A673 (cell line): ENCODE measurements around the gene SNX10. TPM values are rescaled to one million over a fixed set of nuclear protein-coding genes. Genes with fewer than 3 reads are reported as not detected.
A peak's percentile ranks its signal among the peaks of the same experiment; 100 is the strongest.

Experiments
- BruUV-seq: library from RNA; stranded (reverse); fragments of 400-500 nt; replicated peaks from 2 replicates; lab custom pipeline; 2021; lab: Mats Ljungman, UMichigan
- CTCF ChIA-PET: fragments of 300-600 bp; sonication (Branson Sonifier 250); formaldehyde crosslinking; loops from one replicate; lab custom pipeline; 2022; ENCODE audit warnings: antibody characterized with exemption; lab: Charles Lee
- POLR2A ChIA-PET: fragments of 300-600 bp; sonication (Branson Sonifier 250); formaldehyde crosslinking; loops from one replicate; lab custom pipeline; 2022; ENCODE audit warnings: antibody characterized with exemption; ENCODE audit not compliant: low non-redundant PET; lab: Charles Lee
- DNase-seq: peaks from one replicate; pipeline ENCODE4 v3.0.0-alpha.2; 2015; ENCODE audit warnings: low spot score
- H3K27ac ChIP-seq: fragments of 200-600 bp; sonication (generic); 2 replicates; pipeline ENCODE4 v1.5.1; 2016; ENCODE audit warnings: mixed run types, low read depth, mild to moderate bottlenecking, mixed read lengths, antibody characterized with exemption, low read length; ENCODE audit not compliant: poor library complexity, severe bottlenecking
- H3K27me3 ChIP-seq: fragments of 200-600 bp; sonication (generic); replicated peaks from 2 replicates; pipeline ENCODE4 v1.6.1; 2017; ENCODE audit warnings: mixed run types, low read depth, mild to moderate bottlenecking, mixed read lengths, antibody characterized with exemption, low read length; ENCODE audit not compliant: insufficient read depth, poor library complexity
- H3K36me3 ChIP-seq: fragments of 200-600 bp; sonication (generic); 2 replicates; pipeline ENCODE4 v1.6.1; 2016; ENCODE audit warnings: mixed run types, mild to moderate bottlenecking, mixed read lengths, antibody characterized with exemption, low read length; ENCODE audit not compliant: insufficient read depth, poor library complexity, severe bottlenecking
- H3K4me1 ChIP-seq: fragments of 200-600 bp; sonication (generic); 2 replicates; pipeline ENCODE4 v1.6.1; 2017; ENCODE audit warnings: mixed run types, mild to moderate bottlenecking, mixed read lengths, antibody characterized with exemption, low read length; ENCODE audit not compliant: insufficient read depth, poor library complexity, severe bottlenecking
- H3K4me3 ChIP-seq: fragments of 200-600 bp; sonication (generic); 2 replicates; pipeline ENCODE4 v1.5.1; 2016; ENCODE audit warnings: low read depth, mixed run types, mild to moderate bottlenecking, mixed read lengths, low read length; ENCODE audit not compliant: poor library complexity, severe bottlenecking
- H3K9me3 ChIP-seq: fragments of 200-600 bp; sonication (generic); 2 replicates; pipeline ENCODE4 v1.6.1; 2016; ENCODE audit warnings: mixed run types, low read depth, mild to moderate bottlenecking, mixed read lengths, antibody characterized with exemption, low read length; ENCODE audit not compliant: poor library complexity, severe bottlenecking
- CTCF ChIP-seq: fragments of 300-800, 200-600 bp; sonication (generic); conservative IDR thresholded peaks from 2 replicates; pipeline ENCODE4 v1.5.1; 2017; ENCODE audit warnings: low read depth, mild to moderate bottlenecking, antibody characterized with exemption, low read length, moderate library complexity, mixed read lengths
- EZH2 ChIP-seq: fragments of 200-600 bp; sonication (generic); IDR thresholded peaks from 2 replicates; pipeline ENCODE4 v1.6.1; 2017; ENCODE audit warnings: borderline replicate concordance, low read depth, mild to moderate bottlenecking, mixed read lengths, antibody characterized with exemption, low read length; ENCODE audit not compliant: poor library complexity, severe bottlenecking
- intact Hi-C: fragments of 100-400 bp; cut with micrococcal nuclease; formaldehyde crosslinking; loops from one replicate; pipeline ENCODE4 v1.10.0; 2022; ENCODE audit not compliant: unreplicated experiment
- total RNA-seq: library from RNA; stranded (reverse); gene quantifications from 2 replicates; pipeline ENCODE4 v1.2.3, GENCODE V29; 2021

SNX10 gene
- total RNA-seq, 1 experiment from 2014 or later, result 1.1 TPM

- no peak for DNase-seq
- intact Hi-C loops, result no loop called here
- Histone ChIP-seq H3K36me3 (no peaks in the 10 kb centered on the region), H3K4me1 (peaks cover 11% of the 10 kb centered on the region), H3K27me3 (peaks cover 84% of the 10 kb centered on the region), H3K9me3 (no peaks in the 10 kb centered on the region), H3K27ac (no peak overlapping the region), H3K4me3 (no peak overlapping the region)
- ChIA-PET CTCF (interaction anchor here (1.4 kb wide), 1 partner anchor 295 kb away, joined by 5 read pairs; no protein-coding TSS in a partner anchor), POLR2A (interaction anchor here (0.6 kb wide), 1 partner anchor 517 kb away, joined by 3 read pairs; no protein-coding TSS in a partner anchor)
- TF ChIP-seq CTCF (no peak), EZH2 (peak; percentile 26)
- BruUV-seq, result no TSS peak
Observed at GRCh38 chr7:26372704-26373103, 81.0 kb downstream of the SNX10 start.

GRCh38 chr7:26374647-26375373 lies 83.1 kb downstream of the SNX10 start:
- POLR2A ChIA-PET, result no interaction called here
- Histone ChIP-seq H3K9me3 (no peaks in the 10 kb centered on the region), H3K27ac (no peak overlapping the region), H3K4me3 (no peak overlapping the region), H3K27me3 (peaks cover 100% of the 10 kb centered on the region), H3K4me1 (peaks cover 11% of the 10 kb centered on the region), H3K36me3 (no peaks in the 10 kb centered on the region)
- intact Hi-C loops, result loop anchor here (5.0 kb wide), 1 partner anchor 127 kb away; no protein-coding TSS in a partner anchor
- CTCF ChIA-PET, result interaction anchor here (0.9 kb wide), 1 partner anchor 293 kb away, joined by 3 read pairs; no protein-coding TSS in a partner anchor
- no TSS peak for BruUV-seq
- DNase-seq, result no peak
- TF ChIP-seq EZH2 (no peak), CTCF (no peak)

GRCh38 chr7:26375726-26376174 lies 84.1 kb downstream of the SNX10 start:
- Histone ChIP-seq H3K4me1 (peaks cover 11% of the 10 kb centered on the region), H3K27ac (no peak overlapping the region), H3K4me3 (no peak overlapping the region), H3K9me3 (no peaks in the 10 kb centered on the region), H3K27me3 (peaks cover 97% of the 10 kb centered on the region), H3K36me3 (no peaks in the 10 kb centered on the region)
- DNase-seq, result no peak
- CTCF ChIA-PET, result no interaction called here
- no peak for TF ChIP-seq CTCF
- TF ChIP-seq EZH2, result no peak
- BruUV-seq, result no TSS peak
- intact Hi-C loops, result loop anchor here (5.0 kb wide), 1 partner anchor 127 kb away; no protein-coding TSS in a partner anchor
- POLR2A ChIA-PET, result no interaction called here
